GM19397 (cell line): Measurements from ENCODE around the gene MMP24OS.
"Not testable (repeated sequence)": the region's sequence is repeated elsewhere in the genome, so short reads cannot be mapped to it uniquely, and the experiment has no call there.

ENCODE experiments used
- ATAC-seq: cut with Tn5 transposase; IDR thresholded peaks from one replicate; pipeline ENCODE4 v1.9.1; 2021; ENCODE audit warnings: mild to moderate bottlenecking, moderate library complexity; ENCODE audit not compliant: unreplicated experiment

The MMP24OS gene

GRCh38 chr20:35276408-35276807 lies 1.5 kb downstream of the MMP24OS start:
- ATAC-seq = no peak

GRCh38 chr20:35275741-35276251 lies 2.1 kb downstream of the MMP24OS start:
- no peak for ATAC-seq

- no peak for ATAC-seq
Measured at GRCh38 chr20:35274172-35275092, 3.5 kb downstream of the MMP24OS start.

- ATAC-seq = no peak
Measured at GRCh38 chr20:35273449-35274171, 4.3 kb downstream of the MMP24OS start.

GRCh38 chr20:35271904-35272303 lies 6.0 kb downstream of the MMP24OS start:
- no peak for ATAC-seq

GRCh38 chr20:35271073-35271882 lies 6.6 kb downstream of the MMP24OS start:
- no peak for ATAC-seq

GRCh38 chr20:35270021-35270902 lies 7.7 kb downstream of the MMP24OS start:
- no peak for ATAC-seq

- no peak for ATAC-seq
Measured at GRCh38 chr20:35269055-35269781, 8.7 kb downstream of the MMP24OS start.

GRCh38 chr20:35267092-35267491 lies 10.8 kb downstream of the MMP24OS start:
- no peak for ATAC-seq

- ATAC-seq = no peak
Measured at GRCh38 chr20:35264755-35265154, 13.2 kb downstream of the MMP24OS start.

- ATAC-seq = no peak
Measured at GRCh38 chr20:35263532-35264341, 14.2 kb downstream of the MMP24OS start.

- not testable (repeated sequence) for ATAC-seq
Measured at GRCh38 chr20:35262731-35263531, 15.0 kb downstream of the MMP24OS start.

GRCh38 chr20:35262321-35262720 lies 15.6 kb downstream of the MMP24OS start:
- ATAC-seq = not testable (repeated sequence)

- no peak for ATAC-seq
Measured at GRCh38 chr20:35260426-35260825, 17.5 kb downstream of the MMP24OS start.

GRCh38 chr20:35257175-35257909 lies 20.6 kb downstream of the MMP24OS start:
- ATAC-seq = no peak

GRCh38 chr20:35254448-35254999 lies 23.4 kb downstream of the MMP24OS start:
- ATAC-seq = no peak

- ATAC-seq = no peak
Measured at GRCh38 chr20:35253010-35253409, 24.9 kb downstream of the MMP24OS start.
